Amniotic stem cell (primary cell): ENCODE measurements around the gene CENPP.
"Not testable (repeated sequence)": the region's sequence is repeated elsewhere in the genome, so short reads cannot be mapped to it uniquely, and the experiment has no call there.

Experiments
- DNase-seq: peaks from one replicate; lab custom pipeline; 2025; lab: John Stamatoyannopoulos, UW

Gene CENPP

GRCh38 chr9:92538541-92538940, 212.8 kb downstream of the CENPP start:
- DNase-seq = no peak

DNA sequence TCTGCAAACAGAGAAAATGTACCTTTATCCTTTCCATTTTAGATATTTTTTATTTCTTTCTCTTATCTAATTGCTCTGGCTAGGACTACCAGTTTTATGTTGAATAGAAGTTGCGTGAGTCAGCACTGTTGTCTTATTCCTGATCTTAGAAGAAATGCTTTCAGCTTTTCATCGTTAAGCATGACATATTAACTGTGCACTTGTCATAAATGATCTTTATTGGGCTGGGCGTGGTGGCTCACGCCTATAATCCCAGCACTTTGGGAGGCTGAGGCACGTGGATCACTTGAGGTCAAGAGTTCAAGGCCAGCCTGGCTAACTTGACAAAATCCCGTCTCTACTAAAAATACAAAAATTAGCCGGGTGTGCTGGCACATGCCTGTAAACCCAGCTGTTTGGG, 218.2 kb downstream of the CENPP start:
- DNase-seq = no peak

DNA sequence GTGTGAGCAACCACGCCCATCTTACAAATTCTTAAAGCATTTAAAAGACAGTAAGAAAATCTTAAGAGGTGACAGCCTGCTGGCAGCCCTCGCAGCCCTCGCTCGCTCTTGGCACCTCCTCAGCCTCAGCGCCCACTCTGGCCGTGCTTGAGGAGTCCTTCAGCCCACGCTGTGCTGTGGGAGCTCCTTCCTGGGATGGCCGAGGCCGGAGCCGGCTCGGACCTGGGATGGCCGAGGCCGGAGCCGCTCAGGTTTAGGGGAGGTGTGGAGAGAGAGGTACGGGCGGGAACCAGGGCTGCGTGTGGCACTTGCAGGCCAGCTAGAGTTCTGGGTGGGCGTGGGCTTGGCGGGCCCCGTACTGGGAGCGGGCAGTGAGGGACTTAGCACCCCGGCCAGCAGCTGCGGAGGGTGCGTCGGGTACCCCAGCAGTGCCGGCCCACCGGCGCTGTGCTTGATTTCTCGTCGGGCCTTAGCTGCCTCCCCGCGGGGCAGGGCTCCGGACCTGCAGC, 219.3 kb downstream of the CENPP start:
- DNase-seq = no peak

DNA sequence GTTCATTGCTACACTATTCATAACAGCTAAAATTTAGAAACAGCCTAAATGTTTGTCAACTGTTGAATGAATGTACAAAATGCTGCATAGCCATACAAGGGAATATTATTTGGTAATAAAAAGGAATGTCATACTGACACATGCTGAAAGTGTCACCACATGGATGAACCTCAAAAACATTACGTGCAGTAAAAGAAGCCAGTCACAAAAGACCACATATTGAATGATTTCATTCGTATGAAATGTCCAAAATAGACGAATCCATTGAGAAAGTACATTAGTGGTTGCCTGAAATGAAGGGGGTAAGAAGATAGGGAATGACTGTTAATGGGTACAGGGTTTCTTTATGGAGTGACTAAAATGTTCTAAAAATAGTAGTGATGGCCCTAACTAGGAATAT, 221.6 kb downstream of the CENPP start:
- no peak for DNase-seq

- no peak for DNase-seq
Measured at GRCh38 chr9:92550765-92551164, 225.0 kb downstream of the CENPP start.

DNA sequence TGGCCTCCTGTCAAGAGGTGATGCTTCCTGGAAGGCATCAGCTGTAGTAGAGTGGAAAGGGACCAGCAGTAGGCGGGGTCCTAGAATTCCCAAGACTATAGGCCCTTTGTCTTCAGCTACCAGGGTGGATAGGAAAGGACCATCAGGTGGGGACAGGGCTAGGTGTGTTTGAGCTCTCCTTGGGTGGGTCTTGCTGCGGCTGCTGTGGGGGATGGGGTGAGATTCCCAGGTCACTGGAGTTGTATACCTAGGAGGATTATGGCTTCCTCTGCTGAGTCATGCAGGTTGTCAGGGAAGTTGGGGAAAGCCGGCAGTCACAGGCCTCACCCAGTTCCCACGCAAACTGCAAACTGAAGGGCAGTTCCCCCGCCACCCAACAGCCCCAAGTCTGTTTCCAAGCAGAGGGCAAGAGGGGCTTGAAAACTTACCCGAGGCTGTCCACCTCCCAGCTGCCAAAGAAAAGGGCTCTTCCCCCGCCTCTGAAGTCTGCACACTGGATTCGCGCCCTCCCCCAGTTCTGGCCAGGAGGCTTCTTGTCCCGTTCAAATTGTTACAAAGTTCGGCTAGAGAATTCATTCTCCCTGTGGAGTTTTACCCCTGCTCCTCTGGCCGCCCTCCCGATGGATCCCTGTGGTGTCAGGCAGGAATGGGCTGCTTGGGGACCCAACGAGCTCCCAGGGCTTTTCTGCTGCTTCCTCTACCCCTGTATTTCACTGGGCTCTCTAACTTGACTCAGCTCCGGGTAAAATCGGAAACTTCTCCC, 233.0 kb downstream of the CENPP start:
- no peak for DNase-seq

GRCh38 chr9:92561374-92562330, 235.9 kb downstream of the CENPP start:
- DNase-seq = no peak

GRCh38 chr9:92562461-92562967, 236.8 kb downstream of the CENPP start:
- DNase-seq = no peak

DNA sequence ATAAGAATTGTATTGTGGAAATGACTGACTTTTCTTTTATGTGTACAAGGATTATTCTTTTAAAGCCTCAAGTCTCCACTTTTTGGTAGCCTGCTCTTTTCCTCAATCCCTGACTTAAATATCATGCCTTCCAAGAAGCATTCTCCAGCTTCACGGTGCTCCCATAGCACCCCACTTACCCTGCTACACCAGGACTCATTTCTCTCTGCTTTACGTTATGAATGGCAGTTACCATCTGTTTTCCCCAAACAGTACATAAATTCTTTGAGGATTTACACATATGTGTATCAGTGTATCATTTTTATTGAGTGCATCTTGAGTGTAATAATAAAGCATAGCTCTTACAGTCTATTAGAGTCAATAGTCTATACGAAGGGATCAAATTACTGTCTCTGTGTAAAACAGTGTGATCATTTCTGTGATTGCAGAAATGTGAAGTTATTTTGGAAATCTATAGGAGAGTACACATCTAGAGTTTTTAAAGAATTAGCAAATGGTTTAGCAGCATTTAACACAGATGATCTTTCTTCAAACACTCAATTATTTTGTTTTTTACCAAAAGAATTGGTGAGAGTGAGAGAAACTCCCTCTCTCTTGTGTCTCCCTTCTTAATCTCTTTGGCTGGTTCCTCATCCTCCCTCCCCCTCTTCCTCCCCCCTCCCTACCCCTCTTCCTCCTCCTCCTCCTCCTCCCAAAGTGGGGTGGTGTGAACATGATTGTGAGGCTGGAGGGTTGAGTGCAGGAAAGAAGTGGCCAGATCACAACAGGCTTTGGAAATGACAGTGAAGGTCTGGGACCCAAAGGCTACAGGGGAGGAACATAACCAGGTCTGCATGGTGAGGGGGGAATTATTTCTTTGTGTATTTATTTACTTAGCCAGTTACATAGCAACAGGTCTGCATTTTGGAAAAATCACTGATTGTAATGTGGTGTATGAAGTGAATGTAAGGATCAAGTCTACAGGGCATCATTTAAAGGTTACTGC, 237.7 kb downstream of the CENPP start:
- no peak for DNase-seq

DNA sequence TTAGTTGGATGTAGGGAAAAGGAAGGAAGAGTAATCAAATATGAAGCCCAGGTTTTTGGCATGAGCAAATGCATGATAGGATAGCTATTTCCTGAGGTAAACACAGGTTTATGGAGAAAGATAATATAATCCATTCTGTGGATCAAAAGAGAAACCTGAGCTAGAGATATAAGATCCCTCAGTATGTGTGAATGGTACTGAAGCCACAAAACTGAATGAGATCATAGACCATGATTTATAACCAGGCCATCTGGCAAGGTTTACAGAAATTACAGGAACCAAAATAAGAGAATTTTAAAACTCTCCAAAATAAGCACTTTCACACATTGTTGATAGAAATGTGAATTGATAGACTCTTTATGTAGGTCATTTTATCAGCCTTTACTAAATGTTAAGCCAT, 238.8 kb downstream of the CENPP start:
- no peak for DNase-seq

DNA sequence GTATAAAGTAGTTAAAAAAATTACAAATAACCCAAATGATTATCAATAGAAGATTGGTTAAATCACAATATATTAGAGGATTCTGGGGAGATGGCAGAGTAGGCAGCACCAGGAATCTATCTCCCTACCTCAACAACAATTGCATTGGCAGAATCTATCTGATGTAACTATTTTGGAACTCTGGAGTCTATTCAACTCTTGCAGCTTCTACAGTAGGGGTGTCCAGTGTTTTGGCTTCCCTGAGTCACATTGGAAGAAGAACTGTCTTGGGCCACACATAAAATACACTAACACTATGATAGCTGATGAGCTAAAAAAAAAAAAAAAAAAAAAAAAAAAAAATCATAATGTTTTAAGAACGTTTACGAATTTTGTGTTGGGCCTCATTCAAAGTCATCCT, 239.2 kb downstream of the CENPP start:
- DNase-seq = no peak

DNA sequence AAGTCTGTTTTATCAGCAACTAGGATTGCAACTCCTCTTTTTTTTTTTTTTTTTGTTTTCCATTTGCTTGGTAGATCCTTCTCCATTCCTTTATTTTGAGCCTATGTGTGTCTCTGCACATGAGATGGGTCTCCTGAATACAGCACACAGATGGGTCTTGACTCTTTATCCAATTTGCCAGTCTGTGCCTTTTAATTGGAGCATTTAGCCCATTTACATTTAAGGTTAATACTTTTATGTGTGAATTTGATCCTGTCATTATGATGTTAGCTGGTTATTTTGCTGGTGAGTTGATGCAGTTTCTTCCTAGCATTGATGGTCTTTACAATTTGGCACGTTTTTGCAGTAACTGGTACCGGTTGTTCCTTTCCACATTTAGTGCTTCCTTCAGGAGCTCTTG, 246.1 kb downstream of the CENPP start:
- DNase-seq = not testable (repeated sequence)

GRCh38 chr9:92573612-92574011, 247.9 kb downstream of the CENPP start:
- DNase-seq = not testable (repeated sequence)

- DNase-seq = no peak
Measured at GRCh38 chr9:92576175-92576574, 250.4 kb downstream of the CENPP start.

DNA sequence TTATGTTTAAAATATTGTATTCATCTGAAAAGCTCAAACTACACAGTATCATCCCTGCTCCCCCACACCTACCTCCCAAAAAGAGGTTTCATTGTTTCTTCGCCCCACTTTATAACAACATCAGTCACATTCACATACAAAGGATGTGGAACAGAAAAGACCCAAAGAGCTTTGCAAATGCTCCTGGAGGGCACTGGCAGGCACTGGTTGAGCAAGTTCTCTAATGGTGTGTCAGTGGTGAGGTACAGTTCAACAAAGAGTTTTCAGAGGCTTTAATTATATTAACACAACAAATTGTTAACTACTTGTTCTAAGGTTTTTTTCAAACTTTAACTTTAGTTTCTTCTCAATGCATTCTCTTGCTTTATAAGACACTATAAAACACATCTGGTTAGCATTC, 264.2 kb downstream of the CENPP start:
- DNase-seq = no peak

DNA sequence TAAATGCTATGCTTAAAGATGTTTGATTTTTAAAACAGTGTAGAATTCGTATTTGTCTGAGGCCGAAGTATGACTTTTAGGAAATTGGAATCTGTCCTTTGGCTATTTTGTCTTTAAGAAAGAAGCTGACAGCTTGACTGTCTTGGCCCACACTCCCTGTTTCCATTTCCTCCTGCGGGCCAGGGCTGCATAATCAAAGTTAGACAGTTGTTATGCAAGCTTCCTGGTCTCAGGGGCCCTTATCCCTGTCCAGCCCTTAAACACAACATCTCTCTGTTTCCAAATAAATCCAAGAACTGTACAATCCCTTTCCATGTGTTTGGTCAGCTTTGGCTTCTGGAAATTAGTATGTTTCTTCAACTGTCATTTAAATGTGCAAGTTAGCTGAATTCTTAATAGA, 264.6 kb downstream of the CENPP start:
- DNase-seq = no peak

GRCh38 chr9:92592537-92592936, 266.8 kb downstream of the CENPP start:
- no peak for DNase-seq

DNA sequence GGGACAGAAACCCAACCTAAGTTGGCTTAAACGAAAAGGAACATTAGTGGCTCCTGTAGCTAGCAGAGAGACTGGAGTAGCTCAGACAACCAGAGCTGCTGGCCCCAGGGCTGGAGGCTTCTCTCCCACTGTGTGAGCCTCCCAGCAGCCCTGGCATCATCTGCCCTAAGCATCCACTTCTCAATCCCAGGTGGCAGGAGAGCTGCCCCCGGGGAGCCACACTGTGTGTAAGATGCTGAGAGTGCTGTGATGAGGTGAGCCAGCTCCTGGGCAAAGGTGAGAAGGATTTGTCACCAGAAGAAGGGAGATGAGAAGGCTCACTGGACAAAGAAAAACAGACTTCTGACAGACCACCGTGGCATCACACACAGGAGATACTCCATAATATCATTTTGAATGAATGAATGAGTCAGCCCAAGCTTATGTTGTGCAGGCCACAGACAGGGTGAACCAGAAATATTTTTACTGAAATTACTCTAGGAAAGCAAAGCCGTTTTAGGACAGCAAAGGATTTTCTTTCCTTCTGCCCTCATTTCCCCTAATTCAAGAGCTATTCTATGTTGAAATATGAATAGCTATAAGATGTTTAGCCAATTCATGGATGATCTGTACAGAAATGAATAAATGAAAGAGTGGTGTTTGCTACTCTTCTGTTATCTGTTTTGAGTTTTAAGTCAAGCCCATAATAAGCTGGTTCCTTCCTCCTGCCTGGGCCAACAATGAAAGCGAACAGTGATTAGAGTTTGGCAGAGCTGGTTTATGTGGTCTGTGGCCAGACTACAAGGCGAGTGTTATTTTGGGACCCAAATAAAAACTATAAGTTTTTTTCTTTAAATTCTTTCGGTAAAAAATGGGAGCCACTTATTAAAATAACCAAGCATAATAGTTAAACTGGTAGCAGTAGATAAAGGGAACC, 267.5 kb downstream of the CENPP start:
- DNase-seq = no peak

- DNase-seq = not testable (repeated sequence)
Measured at GRCh38 chr9:92595075-92595474, 269.3 kb downstream of the CENPP start.

- no peak for DNase-seq
Measured at GRCh38 chr9:92595930-92596329, 270.2 kb downstream of the CENPP start.
